ACC112 (cell line): ENCODE results near the gene SH3D21.

Experiments
- H2AFZ ChIP-seq: fragments of 200-600 bp; sonication (generic); one replicate; pipeline ENCODE4 v1.6.0; 2017; ENCODE audit warnings: antibody characterized with exemption, low read length; ENCODE audit not compliant: unreplicated experiment
- H3K27ac ChIP-seq: fragments of 200-600 bp; sonication (generic); 2 replicates; pipeline ENCODE4 v1.5.1; 2014; ENCODE audit warnings: low read depth, mild to moderate bottlenecking, antibody characterized with exemption, low read length, moderate library complexity
- H3K27me3 ChIP-seq: fragments of 200-600 bp; sonication (generic); 2 replicates; pipeline ENCODE4 v1.6.1; 2014; ENCODE audit warnings: mild to moderate bottlenecking, antibody characterized with exemption, low read length, moderate library complexity, mixed read lengths; ENCODE audit not compliant: insufficient read depth
- H3K36me3 ChIP-seq: fragments of 200-600 bp; sonication (generic); 2 replicates; pipeline ENCODE4 v1.6.1; 2016; ENCODE audit warnings: mild to moderate bottlenecking, antibody characterized with exemption, low read length, moderate library complexity, mixed read lengths; ENCODE audit not compliant: insufficient read depth
- H3K4me1 ChIP-seq: fragments of 200-600 bp; sonication (generic); one replicate; pipeline ENCODE4 v1.6.1; 2016; ENCODE audit warnings: low read length, mixed read lengths; ENCODE audit not compliant: insufficient read depth, unreplicated experiment, control insufficient read depth
- H3K4me3 ChIP-seq: fragments of 200-600 bp; sonication (generic); 2 replicates; pipeline ENCODE4 v1.5.1; 2014; ENCODE audit warnings: mild to moderate bottlenecking, low read depth, low read length
- H3K79me2 ChIP-seq: fragments of 200-600 bp; sonication (generic); one replicate; pipeline ENCODE4 v1.6.0; 2016; ENCODE audit warnings: low read length; ENCODE audit not compliant: control insufficient read depth, unreplicated experiment, insufficient read depth

Gene SH3D21

DNA sequence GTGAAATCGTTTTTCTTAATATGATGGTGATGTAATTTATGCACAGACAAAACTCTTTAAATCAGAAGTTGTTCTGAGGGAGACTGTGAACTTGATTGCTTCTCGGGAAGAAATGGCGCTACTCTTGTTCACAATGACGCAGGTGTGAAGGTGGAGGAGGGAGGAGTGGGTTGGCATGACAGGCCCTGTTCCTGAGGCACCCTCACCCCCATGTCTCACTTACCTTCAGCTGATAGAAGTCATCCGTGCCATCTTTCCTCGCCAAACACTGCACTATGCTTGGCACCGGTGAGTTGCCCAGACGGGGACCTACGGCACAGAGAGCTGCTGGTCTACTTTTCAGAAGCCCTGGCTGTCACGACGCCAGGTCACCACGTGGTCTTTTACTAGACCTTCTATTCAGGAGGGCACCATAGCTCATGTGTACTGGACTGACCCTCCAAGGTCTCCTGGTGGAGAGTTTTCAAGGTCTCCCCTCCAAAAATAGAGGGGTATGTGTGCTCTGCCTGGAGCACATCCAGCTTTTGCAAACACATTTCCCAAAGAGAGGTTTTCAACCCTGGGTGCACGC lies 52.4 kb downstream of the SH3D21 start:
- H3K79me2 ChIP-seq, result peaks cover 7% of the 10 kb centered on the region
- H3K27ac ChIP-seq, result no peak overlapping the region
- no peaks in the 10 kb centered on the region for H3K27me3 ChIP-seq
- H3K4me1 ChIP-seq, result peaks cover 13% of the 10 kb centered on the region
- no peak overlapping the region for H3K4me3 ChIP-seq
- no peak overlapping the region for H2AFZ ChIP-seq
- H3K36me3 ChIP-seq, result peaks cover 24% of the 10 kb centered on the region; the same call in 1 of the 2 replicates

DNA sequence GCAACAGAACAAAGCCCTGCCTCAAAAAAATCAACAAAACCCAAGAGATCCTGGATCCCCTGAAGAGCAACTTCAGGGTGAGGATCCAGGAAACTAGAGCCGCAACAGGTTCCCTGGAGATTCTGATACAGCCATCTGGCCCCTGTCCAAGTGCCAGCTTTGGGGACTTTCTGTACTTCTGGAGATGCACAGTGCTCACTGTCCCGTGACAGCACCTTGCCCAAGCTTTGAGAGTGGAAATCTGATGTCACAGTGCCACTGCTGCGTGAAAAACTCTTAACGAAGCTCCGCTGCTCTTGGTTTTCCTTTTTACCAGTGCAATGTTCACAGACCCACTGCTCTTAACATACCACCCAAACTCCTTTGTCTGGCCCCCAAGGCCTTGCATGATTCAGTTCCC lies 53.2 kb downstream of the SH3D21 start:
- peak overlapping the region; percentile 16; the same call in 1 of the 2 replicates for H3K27ac ChIP-seq
- H3K79me2 ChIP-seq, result peaks cover 11% of the 10 kb centered on the region
- H2AFZ ChIP-seq, result no peak overlapping the region
- no peaks in the 10 kb centered on the region for H3K27me3 ChIP-seq
- H3K36me3 ChIP-seq, result peaks cover 24% of the 10 kb centered on the region; the same call in 1 of the 2 replicates
- peaks cover 11% of the 10 kb centered on the region for H3K4me1 ChIP-seq
- H3K4me3 ChIP-seq, result no peak overlapping the region

DNA sequence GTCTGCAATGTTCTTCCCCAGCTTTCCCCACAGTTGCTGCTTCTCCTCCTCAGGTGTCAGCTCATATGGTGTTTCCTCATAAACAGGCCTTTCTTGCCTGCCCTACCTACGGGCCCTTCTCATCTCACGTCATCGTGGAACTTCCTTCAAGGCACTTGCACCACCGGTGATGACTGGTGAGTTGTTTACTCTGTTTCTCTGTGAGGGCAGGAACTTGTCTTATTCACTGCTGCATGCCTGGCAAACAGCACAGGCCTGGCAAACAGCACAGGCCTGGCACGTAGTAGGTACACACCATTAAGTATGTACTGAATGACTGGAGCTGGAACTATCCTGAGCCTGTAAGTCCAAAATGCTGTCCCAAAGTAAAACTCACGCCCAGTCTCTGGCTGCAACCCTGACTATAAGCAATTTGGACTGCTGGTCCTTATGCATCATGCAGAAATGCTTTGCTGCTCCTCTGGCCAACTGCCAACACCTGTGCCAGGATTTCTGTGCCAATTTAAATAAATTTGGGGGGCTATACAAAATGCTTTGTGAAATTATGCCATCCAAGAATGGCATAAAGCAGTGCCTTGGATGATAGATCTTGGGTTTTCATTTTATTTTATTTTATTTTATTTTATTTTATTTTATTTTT lies 53.9 kb downstream of the SH3D21 start:
- no peaks in the 10 kb centered on the region for H3K27me3 ChIP-seq
- H3K36me3 ChIP-seq, result peaks cover 24% of the 10 kb centered on the region; the same call in 1 of the 2 replicates
- H3K4me1 ChIP-seq, result peaks cover 12% of the 10 kb centered on the region
- no peak overlapping the region for H2AFZ ChIP-seq
- peak overlapping the region; percentile 16; the same call in 1 of the 2 replicates for H3K27ac ChIP-seq
- no peak overlapping the region for H3K4me3 ChIP-seq
- peaks cover 11% of the 10 kb centered on the region for H3K79me2 ChIP-seq

DNA sequence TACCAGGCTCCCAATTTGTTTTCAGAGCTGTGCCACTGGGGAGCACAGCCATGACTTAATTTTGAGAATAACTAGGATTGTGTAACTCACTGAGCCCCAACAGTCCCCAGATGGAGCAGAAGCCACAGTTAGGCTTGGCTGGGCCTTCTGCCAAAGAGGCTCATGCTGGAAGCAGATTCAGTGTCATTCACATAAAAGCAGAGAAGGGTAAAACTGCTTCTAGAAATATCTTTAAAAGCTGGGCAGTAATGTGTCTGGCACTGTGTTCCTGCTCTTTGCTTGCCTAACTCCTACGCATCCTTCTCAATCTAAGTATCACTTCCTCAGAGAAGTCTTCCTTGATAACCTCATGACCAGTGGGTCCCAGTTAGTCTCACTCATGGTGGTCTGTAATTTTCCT lies 59.2 kb downstream of the SH3D21 start:
- Histone ChIP-seq H3K4me1 (peaks cover 40% of the 10 kb centered on the region), H2AFZ (no peak overlapping the region), H3K4me3 (no peak overlapping the region), H3K36me3 (peaks cover 29% of the 10 kb centered on the region; the same call in 1 of the 2 replicates), H3K27ac (peak overlapping the region; percentile 70), H3K79me2 (peaks cover 53% of the 10 kb centered on the region), H3K27me3 (no peaks in the 10 kb centered on the region)

DNA sequence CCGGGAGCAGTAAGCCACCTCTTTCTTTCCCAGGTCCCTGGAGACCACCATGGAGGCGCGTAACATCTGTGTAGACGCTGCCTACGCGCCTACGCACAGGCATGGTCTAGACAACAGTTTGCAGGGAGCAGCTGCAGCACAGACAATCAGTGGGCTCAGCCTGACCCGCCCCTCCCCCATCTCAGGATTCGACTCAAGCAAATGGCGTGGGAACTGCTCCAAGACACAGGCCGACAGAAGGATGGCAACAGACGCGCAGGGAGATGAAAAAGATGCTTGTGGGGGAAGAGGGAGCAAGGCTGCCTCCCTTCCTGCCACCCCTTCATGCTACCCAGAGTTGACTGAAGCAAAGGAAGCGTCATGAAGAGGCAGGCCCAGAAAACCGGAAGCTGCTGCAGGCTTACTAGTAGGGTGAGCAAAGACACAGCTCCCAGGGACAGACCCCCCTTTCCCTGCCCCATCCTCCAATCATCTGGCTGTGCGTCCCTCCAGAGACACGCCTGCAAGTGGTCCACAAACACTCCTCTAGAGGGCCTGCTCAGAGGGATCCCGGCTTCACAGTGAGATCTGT lies 60.0 kb downstream of the SH3D21 start:
- peaks cover 23% of the 10 kb centered on the region; the same call in 1 of the 2 replicates for H3K36me3 ChIP-seq
- H3K4me3 ChIP-seq, result no peak overlapping the region
- H2AFZ ChIP-seq, result no peak overlapping the region
- peaks cover 40% of the 10 kb centered on the region for H3K4me1 ChIP-seq
- H3K79me2 ChIP-seq, result peaks cover 61% of the 10 kb centered on the region
- no peaks in the 10 kb centered on the region for H3K27me3 ChIP-seq
- H3K27ac ChIP-seq, result peak overlapping the region; percentile 70

DNA sequence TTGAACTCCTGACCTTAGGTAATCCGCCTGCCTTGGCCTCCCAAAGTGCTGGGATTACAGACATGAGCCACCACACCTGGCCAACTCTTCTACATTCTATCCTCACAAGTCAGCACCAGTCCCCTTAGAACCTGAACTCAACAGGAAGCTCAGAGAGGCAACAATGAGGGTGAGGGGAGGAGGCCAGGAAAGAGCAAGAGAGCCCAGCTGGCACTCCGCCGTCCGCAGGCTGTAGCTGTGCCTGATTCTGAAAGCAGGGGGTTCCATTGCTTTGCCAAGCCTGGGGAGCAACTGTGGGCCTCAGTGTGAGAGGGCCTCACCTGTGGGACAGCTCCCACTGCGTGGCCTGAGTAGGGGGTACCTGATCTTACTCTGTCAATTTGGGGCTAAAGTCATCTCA lies 60.9 kb downstream of the SH3D21 start:
- Histone ChIP-seq H3K27me3 (no peaks in the 10 kb centered on the region), H3K27ac (no peak overlapping the region), H3K4me3 (no peak overlapping the region), H3K36me3 (peaks cover 15% of the 10 kb centered on the region; the same call in 1 of the 2 replicates), H3K79me2 (peaks cover 66% of the 10 kb centered on the region), H2AFZ (no peak overlapping the region), H3K4me1 (peaks cover 44% of the 10 kb centered on the region)

DNA sequence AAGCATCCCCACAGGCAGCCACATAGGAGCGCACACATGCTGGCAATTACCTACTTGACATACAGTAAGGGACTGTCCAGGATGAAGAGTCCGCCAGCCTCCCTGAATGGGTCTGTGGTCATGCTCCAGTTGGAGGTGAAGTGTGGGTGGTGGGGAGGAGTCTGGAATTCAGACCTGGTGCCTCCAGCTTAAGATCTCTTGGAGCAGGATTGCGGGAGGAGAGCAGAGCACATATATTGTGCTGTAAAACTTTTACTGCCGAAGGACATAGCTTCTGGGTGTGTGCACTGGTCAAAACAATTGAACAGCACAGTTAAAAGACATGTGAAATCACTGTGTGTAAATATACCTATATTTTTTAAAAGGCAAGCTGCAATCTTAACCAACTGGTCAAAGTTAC lies 61.6 kb downstream of the SH3D21 start:
- Histone ChIP-seq H3K4me1 (peaks cover 50% of the 10 kb centered on the region), H3K27me3 (no peaks in the 10 kb centered on the region), H3K79me2 (peaks cover 68% of the 10 kb centered on the region)

DNA sequence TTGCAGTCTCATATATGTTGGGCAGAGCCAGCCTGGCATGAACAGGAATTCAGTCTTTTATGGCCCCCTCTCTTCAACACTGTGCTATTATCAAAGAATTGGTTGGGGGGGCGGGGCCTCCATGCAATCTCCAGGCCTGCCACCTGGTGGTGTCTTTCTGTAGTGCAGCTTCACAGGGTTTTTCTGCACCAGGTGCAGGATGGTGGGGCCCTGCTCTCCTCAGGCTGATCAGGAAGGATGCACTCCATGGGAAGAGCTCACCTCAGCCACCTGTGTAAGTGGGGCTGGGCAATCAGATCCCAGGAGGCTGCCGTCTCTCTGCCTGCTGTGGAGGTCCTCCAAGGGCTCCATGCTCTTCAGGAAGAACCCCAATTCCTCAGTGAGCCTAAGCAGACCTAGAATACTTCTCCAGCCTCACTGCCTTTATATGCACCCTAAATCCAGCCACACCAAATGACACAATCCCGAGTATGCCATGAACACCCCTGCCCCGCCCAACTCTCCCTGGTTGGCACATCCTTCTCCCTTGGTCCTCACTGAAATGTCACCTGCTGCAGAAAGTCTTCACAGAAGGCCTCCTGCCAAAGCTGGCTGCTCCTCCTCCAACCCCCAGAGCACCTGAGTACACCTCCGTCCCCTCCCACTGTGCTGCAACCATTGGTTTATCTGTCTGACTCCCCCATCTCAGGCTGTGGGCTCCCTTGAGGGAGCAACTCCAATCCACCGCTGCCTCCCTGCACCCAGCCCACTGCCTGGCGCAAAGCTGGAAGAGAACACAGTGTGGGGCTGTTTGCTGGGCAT lies 63.1 kb downstream of the SH3D21 start:
- Histone ChIP-seq H3K4me3 (no peak overlapping the region), H3K27me3 (no peaks in the 10 kb centered on the region), H3K4me1 (peaks cover 65% of the 10 kb centered on the region), H3K79me2 (peaks cover 67% of the 10 kb centered on the region), H3K36me3 (peaks cover 8% of the 10 kb centered on the region), H2AFZ (no peak overlapping the region), H3K27ac (0 out of 2 replicates have a peak overlapping the region, but pooled peaks have one; percentile 15)

More for the DNA sequence above, 61.6 kb downstream of the SH3D21 start:
- Histone ChIP-seq H2AFZ (no peak overlapping the region), H3K27ac (0 out of 2 replicates have a peak overlapping the region, but pooled peaks have one; percentile 10), H3K4me3 (no peak overlapping the region), H3K36me3 (peaks cover 8% of the 10 kb centered on the region)
